Neural progenitor cell (in vitro differentiated cells): ENCODE data around the gene CCDC136. TPM values are rescaled to one million over a fixed set of nuclear protein-coding genes. Genes with fewer than 3 reads are reported as not detected.
A peak's percentile ranks its signal among the peaks of the same experiment; 100 is the strongest.

ENCODE experiments used
- DNase-seq: peaks from one replicate; pipeline ENCODE4 v3.0.0-alpha.2; 2016; ENCODE audit warnings: low spot score
- H2AFZ ChIP-seq: fragments of 200-600 bp; sonication (generic); replicated peaks from 2 replicates; pipeline ENCODE4 v1.6.1; 2016; ENCODE audit warnings: antibody characterized with exemption
- H3F3A ChIP-seq: fragments of 200-600 bp; sonication (generic); 2 replicates; pipeline ENCODE4 v1.6.1; 2016; ENCODE audit warnings: antibody characterized with exemption, low read depth
- H3K27ac ChIP-seq: fragments of 200-600 bp; sonication (generic); 2 replicates; pipeline ENCODE4 v1.5.1; 2016; ENCODE audit warnings: mild to moderate bottlenecking
- H3K27me3 ChIP-seq: fragments of 200-600 bp; sonication (generic); 2 replicates; pipeline ENCODE4 v1.6.1; 2016; ENCODE audit warnings: mild to moderate bottlenecking, moderate library complexity
- H3K36me3 ChIP-seq: fragments of 200-600 bp; sonication (generic); 2 replicates; pipeline ENCODE4 v1.5.1; 2016
- H3K4me1 ChIP-seq: fragments of 200-600 bp; sonication (generic); 2 replicates; pipeline ENCODE4 v1.6.1; 2016; ENCODE audit warnings: mixed run types
- H3K4me2 ChIP-seq: fragments of 200-600 bp; sonication (generic); 2 replicates; pipeline ENCODE4 v1.6.1; 2016
- H3K4me3 ChIP-seq: fragments of 200-600 bp; sonication (generic); 2 replicates; pipeline ENCODE4 v1.5.1; 2016
- H3K79me2 ChIP-seq: fragments of 200-600 bp; sonication (generic); 2 replicates; pipeline ENCODE4 v1.6.1; 2016; ENCODE audit warnings: low read depth
- H3K9ac ChIP-seq: fragments of 200-600 bp; sonication (generic); 2 replicates; pipeline ENCODE4 v1.6.1; 2016
- H3K9me3 ChIP-seq: fragments of 200-600 bp; sonication (generic); 2 replicates; pipeline ENCODE4 v1.5.1; 2016; ENCODE audit warnings: low read depth
- H4K20me1 ChIP-seq: fragments of 200-600 bp; sonication (generic); 2 replicates; pipeline ENCODE4 v1.6.1; 2016; ENCODE audit warnings: low read depth
- H3K27ac Mint-ChIP-seq: 3 replicates; pipeline ENCODE4 v1.8.0; 2021; ENCODE audit warnings: mixed read lengths
- H3K27me3 Mint-ChIP-seq: 2 replicates; pipeline ENCODE4 v1.8.0; 2022; ENCODE audit warnings: low read depth, mild to moderate bottlenecking, inconsistent platforms, moderate library complexity, mixed read lengths; ENCODE audit not compliant: insufficient read depth
- H3K36me3 Mint-ChIP-seq: 3 replicates; pipeline ENCODE4 v1.8.0; 2021; ENCODE audit warnings: mixed read lengths
- H3K4me1 Mint-ChIP-seq: 3 replicates; pipeline ENCODE4 v1.8.0; 2021; ENCODE audit warnings: mixed read lengths
- H3K4me3 Mint-ChIP-seq: 3 replicates; pipeline ENCODE4 v1.8.0; 2021; ENCODE audit warnings: mild to moderate bottlenecking, moderate library complexity, mixed read lengths
- H3K9me3 Mint-ChIP-seq: 3 replicates; pipeline ENCODE4 v1.8.0; 2020; ENCODE audit warnings: mixed read lengths
- EZH2 ChIP-seq: fragments of 200-600 bp; sonication (generic); IDR thresholded peaks from 2 replicates; pipeline ENCODE4 v1.6.1; 2017; ENCODE audit warnings: antibody characterized with exemption, mild to moderate bottlenecking, moderate library complexity
- EZH2phosphoT487 ChIP-seq: fragments of 200-600 bp; sonication (generic); IDR thresholded peaks from 2 replicates; pipeline ENCODE4 v1.6.1; 2017; ENCODE audit warnings: antibody characterized with exemption
- total RNA-seq: library from RNA; depleted of rRNA; stranded (reverse); fragments of >200 nt; gene quantifications from 2 replicates; pipeline ENCODE4 v1.2.3, GENCODE V29; 2015; ENCODE audit warnings: low replicate concordance
- TF ChIP-seq, protein P1 (sequence below): fragments of 200-600 bp; sonication (generic); IDR thresholded peaks from 2 replicates; pipeline ENCODE4 v1.5.1; 2017; ENCODE audit warnings: antibody characterized with exemption, mild to moderate bottlenecking

Gene CCDC136
- total RNA-seq, 1 donor from 2014 or later = 93.6 TPM

DNA sequence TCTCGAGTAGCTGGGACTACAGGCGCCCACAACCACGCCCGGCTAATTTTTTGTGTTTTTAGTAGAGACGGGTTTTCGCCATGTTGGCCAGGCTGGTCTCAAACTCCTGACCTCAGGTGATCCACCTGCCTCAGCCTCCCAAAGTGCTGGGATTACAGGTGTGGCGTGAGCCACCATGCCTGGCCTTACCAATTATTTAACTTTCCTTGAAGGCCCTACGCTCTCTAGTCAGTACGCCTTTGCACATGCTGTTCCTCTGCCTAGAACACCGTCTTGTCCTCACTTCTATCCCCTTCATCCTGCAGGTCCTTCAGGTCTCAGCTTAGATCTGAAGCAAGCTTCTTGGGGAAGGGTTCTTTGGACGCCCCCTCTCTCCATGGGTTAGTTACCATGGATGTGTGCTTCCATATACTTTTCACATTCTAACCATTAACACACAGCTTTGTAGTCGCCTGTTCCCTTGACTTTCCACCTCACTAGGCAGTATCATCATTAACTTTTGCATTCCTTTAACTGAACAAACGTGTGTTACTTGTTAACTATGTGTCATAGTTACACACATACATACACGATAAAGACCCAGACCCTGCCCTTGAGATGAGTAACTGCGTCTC, 70.3 kb downstream of the CCDC136 start:
- peaks cover 11% of the 10 kb centered on the region for H4K20me1 ChIP-seq
- no peak overlapping the region for H3K9ac ChIP-seq
- H3K36me3 ChIP-seq = no peaks in the 10 kb centered on the region
- peaks cover 5% of the 10 kb centered on the region for H3K4me1 ChIP-seq
- DNase-seq = no peak
- peak overlapping the region; percentile 8 for H3K27ac Mint-ChIP-seq
- peaks cover 23% of the 10 kb centered on the region for H3K4me1 Mint-ChIP-seq
- no peaks in the 10 kb centered on the region for H3F3A ChIP-seq
- H3K27ac ChIP-seq = no peak overlapping the region
- peaks cover 14% of the 10 kb centered on the region for H3K79me2 ChIP-seq
- H3K4me3 ChIP-seq = peak overlapping the region; percentile 80
- H3K27me3 Mint-ChIP-seq = peaks cover 11% of the 10 kb centered on the region
- H3K36me3 Mint-ChIP-seq = peaks cover 7% of the 10 kb centered on the region
- H3K9me3 ChIP-seq = no peaks in the 10 kb centered on the region
- TF ChIP-seq, protein P1, sequence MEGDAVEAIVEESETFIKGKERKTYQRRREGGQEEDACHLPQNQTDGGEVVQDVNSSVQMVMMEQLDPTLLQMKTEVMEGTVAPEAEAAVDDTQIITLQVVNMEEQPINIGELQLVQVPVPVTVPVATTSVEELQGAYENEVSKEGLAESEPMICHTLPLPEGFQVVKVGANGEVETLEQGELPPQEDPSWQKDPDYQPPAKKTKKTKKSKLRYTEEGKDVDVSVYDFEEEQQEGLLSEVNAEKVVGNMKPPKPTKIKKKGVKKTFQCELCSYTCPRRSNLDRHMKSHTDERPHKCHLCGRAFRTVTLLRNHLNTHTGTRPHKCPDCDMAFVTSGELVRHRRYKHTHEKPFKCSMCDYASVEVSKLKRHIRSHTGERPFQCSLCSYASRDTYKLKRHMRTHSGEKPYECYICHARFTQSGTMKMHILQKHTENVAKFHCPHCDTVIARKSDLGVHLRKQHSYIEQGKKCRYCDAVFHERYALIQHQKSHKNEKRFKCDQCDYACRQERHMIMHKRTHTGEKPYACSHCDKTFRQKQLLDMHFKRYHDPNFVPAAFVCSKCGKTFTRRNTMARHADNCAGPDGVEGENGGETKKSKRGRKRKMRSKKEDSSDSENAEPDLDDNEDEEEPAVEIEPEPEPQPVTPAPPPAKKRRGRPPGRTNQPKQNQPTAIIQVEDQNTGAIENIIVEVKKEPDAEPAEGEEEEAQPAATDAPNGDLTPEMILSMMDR = no peak
- no peak for TF ChIP-seq EZH2
- no peak for TF ChIP-seq EZH2phosphoT487
- H3K27me3 ChIP-seq = peaks cover 5% of the 10 kb centered on the region
- peak overlapping the region; percentile 67 for H3K4me2 ChIP-seq
- peak overlapping the region; percentile 100 for H3K4me3 Mint-ChIP-seq
- no peak overlapping the region for H2AFZ ChIP-seq
- no peaks in the 10 kb centered on the region for H3K9me3 Mint-ChIP-seq

GRCh38 chr7:128862571-128863432, 71.0 kb downstream of the CCDC136 start, which contains the start of gene ATP6V1F:
ATP6V1F (plus strand) TSS chr7:128862856; CDS start chr7:128862905, 49 bp downstream.
- H3F3A ChIP-seq = peaks cover 4% of the 10 kb centered on the region

DNA sequence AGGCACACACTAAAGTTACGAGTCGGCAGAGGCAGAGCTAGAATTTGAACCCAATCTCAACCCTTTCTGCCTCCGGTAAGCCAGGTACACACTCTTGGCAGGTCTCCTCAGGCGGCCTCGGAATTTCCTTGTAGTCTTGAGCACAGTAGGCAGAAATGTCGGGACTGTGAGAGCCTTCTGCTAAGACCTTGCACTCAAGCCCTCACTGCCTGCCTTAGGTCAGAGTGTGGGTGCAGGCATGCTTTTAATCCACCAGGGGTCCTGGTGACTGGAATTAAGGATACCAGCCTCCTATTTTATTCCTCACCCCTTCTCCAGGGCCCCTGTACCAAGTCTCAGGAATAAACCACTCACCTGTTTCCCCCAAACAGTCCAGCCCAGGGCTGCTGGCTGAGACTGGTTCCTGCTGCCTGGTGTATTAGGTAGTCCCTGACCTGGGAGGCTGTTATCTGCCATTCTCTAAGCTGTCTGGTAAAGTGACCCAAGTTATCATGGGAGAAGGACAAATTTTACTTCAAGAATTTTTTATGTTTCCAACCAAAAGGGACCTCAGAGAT, 71.7 kb downstream of the CCDC136 start:
- H3K4me1 Mint-ChIP-seq = peaks cover 32% of the 10 kb centered on the region
- H3K4me3 Mint-ChIP-seq = peak overlapping the region; percentile 100
- H3K9ac ChIP-seq = peak overlapping the region; percentile 40

More at GRCh38 chr7:128862571-128863432, 71.0 kb downstream of the CCDC136 start, which contains the start of gene ATP6V1F:
- Mint-ChIP-seq H3K27me3 (peaks cover 14% of the 10 kb centered on the region), H3K9me3 (no peaks in the 10 kb centered on the region), H3K27ac (peak within 1 kb of the TSS; percentile 92), H3K4me3 (peak within 1 kb of the TSS; percentile 100), H3K36me3 (peaks cover 8% of the 10 kb centered on the region), H3K4me1 (peaks cover 25% of the 10 kb centered on the region)
- H3K36me3 ChIP-seq = no peaks in the 10 kb centered on the region
- H3K4me2 ChIP-seq = peak within 1 kb of the TSS; percentile 92
- peak within 1 kb of the TSS; percentile 40 for H3K9ac ChIP-seq
- H3K4me3 ChIP-seq = peak within 1 kb of the TSS; percentile 80
- H3K4me1 ChIP-seq = peaks cover 5% of the 10 kb centered on the region
- H2AFZ ChIP-seq = peak within 1 kb of the TSS; percentile 80
- H3K79me2 ChIP-seq = peaks cover 14% of the 10 kb centered on the region
- peaks cover 16% of the 10 kb centered on the region for H4K20me1 ChIP-seq
- H3K9me3 ChIP-seq = no peaks in the 10 kb centered on the region
- peak; percentile 97 for DNase-seq
- H3K27me3 ChIP-seq = peaks cover 12% of the 10 kb centered on the region
- H3K27ac ChIP-seq = no peak within 1 kb of the TSS
- no peak for TF ChIP-seq EZH2
- TF ChIP-seq, protein P1 = no peak
- no peak for TF ChIP-seq EZH2phosphoT487

More for the DNA sequence above, 71.7 kb downstream of the CCDC136 start:
- Mint-ChIP-seq H3K36me3 (peaks cover 8% of the 10 kb centered on the region), H3K27ac (no peak overlapping the region), H3K9me3 (no peaks in the 10 kb centered on the region), H3K27me3 (peaks cover 18% of the 10 kb centered on the region)
- peak overlapping the region; percentile 80 for H3K4me3 ChIP-seq
- H3K27me3 ChIP-seq = peaks cover 19% of the 10 kb centered on the region
- H3K27ac ChIP-seq = no peak overlapping the region
- H4K20me1 ChIP-seq = peaks cover 23% of the 10 kb centered on the region
- H3K79me2 ChIP-seq = peaks cover 14% of the 10 kb centered on the region
- peak; percentile 83 for DNase-seq
- H3K4me2 ChIP-seq = peak overlapping the region; percentile 92
- peaks cover 11% of the 10 kb centered on the region for H3F3A ChIP-seq
- H3K9me3 ChIP-seq = no peaks in the 10 kb centered on the region
- H2AFZ ChIP-seq = peak overlapping the region; percentile 80
- H3K4me1 ChIP-seq = peaks cover 7% of the 10 kb centered on the region
- TF ChIP-seq, protein P1 = peak; percentile 61
- TF ChIP-seq EZH2 = no peak
- TF ChIP-seq EZH2phosphoT487 = no peak
- no peaks in the 10 kb centered on the region for H3K36me3 ChIP-seq
